Daoy (cell line): ENCODE measurements around the gene HSPA9. TPM values are rescaled to one million over a fixed set of nuclear protein-coding genes. Genes with fewer than 3 reads are reported as not detected.
A peak's percentile ranks its signal among the peaks of the same experiment; 100 is the strongest.

Source experiments
- DNase-seq: peaks from one replicate; pipeline ENCODE4 v3.0.0-alpha.2; 2015; ENCODE audit warnings: low read depth
- total RNA-seq: library from RNA; depleted of rRNA; stranded (reverse); fragments of >200 nt; shearing (Covaris generic); gene quantifications from 2 replicates; pipeline ENCODE4 v1.2.3, GENCODE V29; 2014; rRNA removed

Gene HSPA9
- 553 and 581 TPM in 2 replicates for total RNA-seq

DNA sequence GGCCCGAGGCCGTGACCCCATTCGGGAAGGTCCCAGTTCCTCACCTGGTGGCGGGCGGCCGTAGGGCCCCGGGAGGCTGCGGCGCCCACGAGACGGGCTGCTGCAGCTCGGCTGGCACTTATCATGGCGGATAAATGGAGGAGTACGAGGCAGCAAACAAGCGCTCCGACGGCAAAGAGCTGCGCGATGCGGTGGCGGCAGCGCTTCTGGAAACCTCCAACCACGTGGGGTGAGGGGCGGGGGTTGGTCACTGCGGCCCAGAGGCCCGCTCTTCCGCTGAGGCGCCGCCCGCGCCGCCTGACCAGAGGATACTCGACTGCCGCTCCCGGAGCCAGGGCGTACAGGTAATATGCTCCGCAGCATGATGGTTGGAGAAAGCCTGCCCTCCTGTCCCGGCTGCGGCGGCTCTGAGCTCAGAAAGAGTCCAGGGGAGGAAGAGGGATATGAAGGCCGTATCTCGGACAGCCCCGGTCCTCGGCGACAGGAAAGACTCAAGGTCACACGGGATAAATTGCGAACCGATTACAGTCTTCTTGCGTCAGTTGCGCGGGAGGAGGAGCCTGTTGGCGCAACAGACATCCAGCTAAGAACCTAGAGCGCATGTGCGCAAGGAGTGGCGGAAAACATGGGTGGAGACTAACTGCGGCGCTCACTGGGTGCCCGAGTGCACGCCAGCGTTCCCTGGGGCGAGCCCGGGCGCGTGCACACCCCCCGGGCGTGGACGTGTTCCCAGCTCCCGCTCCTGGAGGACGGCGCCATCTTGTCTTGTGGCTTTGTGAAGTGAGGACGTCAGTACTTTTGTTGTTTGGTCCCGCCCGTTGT, at the start of gene HSPA9:
TSS of gene HSPA9 (minus strand) at position 208 of the 822 bp plus-strand sequence. CDS start at position 125, 83 bp downstream.
- peak; percentile 100 for DNase-seq

DNA sequence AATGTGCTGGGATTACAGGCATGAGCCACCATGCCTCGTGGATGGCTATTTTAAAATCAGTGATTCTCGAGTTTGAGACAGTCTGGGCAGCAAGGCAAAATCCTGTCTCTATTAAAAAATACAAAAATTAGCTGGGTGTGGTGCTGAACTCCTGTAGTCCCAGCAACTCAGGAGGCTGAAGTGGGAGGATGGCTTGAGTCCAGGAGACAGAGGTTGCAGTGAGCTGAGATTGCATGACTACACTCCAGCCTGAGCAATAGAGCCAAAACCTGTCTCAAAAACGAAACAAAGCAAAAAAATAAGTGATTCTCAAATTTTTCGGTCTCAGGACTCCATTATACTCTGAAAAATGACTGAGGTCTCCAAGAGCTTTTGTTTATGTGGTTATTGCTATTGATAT, 47.9 kb upstream of the HSPA9 start:
- DNase-seq = peak; percentile 37

- no peak for DNase-seq
Measured at GRCh38 chr5:138622051-138622450, 46.9 kb upstream of the HSPA9 start.

DNA sequence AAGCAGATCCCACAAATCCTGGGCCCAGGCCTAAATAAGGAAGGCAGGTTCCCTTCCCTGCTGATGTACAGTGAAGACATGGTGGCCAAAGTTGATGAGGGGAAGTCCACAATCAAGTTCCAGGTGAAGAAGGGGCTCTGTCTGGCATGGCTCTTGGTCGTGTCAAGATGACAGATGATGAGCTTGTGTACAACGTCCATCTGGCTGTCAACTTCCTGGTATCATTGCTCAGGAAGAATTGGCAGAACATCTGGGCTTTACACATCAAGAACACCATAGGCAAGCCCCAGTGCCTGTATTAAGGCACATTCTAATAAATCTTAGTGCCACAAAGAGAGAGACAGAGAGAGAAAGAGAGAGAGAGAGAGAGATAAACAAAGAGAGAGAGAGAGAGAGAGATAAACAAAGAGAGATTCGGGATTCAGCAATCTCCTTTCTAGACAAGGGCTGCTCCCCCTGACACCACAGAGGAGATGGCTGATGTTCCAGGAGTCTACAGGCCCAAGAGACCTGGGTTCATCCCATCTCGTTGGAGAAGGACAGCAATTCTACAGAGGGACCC, 45.5 kb upstream of the HSPA9 start:
- no peak for DNase-seq

- no peak for DNase-seq
Measured at GRCh38 chr5:138616508-138616907, 41.3 kb upstream of the HSPA9 start.

DNA sequence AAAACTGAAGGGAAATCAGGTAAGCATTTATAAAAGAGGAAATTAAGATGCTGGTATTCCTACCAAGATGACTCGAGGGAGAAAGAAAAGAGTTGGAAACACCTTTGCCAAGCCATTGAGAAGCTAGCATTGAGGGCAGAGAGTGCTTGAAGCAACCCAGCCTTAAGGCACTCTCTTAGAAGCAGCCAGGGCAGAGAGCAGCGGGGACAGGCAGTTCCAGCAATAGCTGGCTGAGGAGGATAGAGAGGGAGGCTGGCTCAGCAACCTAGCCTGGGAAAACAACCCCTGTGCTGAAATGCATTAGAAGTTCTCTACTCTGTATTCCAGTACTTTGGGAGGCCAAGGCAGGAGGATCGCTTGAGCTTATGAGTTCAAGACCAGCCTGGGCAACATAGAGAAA, 40.3 kb upstream of the HSPA9 start:
- DNase-seq = no peak

DNA sequence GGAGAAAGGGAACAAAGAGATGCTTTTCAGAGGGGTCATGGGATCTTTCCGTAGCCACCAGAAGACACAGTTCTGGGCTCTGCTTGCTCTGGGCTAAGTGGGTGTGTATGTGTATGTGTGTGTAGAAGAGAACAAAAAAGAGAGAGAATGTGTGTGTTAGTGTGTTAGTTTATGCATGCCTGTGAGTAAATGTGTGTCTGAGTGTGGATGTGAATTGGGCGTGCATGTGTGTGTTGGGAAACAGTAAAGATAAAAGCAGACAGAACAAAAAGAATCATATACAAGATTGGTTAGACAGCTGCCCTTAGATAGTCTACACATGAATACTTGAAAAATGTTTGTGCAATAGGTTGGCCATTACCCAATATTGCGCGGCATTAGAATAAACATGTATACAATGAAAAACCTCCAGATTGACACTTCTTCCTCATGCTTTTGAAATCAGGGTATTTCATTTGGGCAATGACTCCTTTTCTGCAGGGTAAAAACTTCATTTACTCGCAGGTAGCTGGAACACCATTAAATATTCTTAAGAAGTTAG, 36.5 kb upstream of the HSPA9 start:
- DNase-seq = no peak

GRCh38 chr5:138610918-138611677, 35.9 kb upstream of the HSPA9 start:
- no peak for DNase-seq

DNA sequence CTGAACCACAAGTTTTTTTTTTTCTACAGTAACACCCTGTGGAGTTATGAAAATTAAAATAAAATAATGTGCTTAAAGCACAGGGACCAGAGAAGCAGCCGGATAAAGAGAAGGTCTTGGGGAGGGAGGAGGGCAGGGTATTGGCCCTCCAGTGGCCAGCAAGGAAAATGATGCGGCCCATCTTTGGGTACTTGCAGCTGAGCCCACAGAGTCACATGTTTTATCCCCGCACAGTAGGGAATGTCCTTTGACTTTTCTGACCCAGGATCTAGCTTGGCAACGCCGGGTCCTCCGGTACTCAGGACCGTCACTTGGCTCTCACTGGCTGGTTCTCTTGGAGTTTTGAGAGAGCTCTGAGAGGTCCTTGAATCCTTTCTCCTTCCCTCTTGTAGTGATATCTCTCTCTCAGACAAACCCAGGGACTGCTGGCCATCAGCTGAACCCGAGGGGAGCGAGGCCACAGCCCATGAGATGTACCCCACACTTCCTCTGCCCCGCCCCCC, 35.3 kb upstream of the HSPA9 start:
- DNase-seq = no peak

- DNase-seq = no peak
Measured at GRCh38 chr5:138606378-138607064, 31.3 kb upstream of the HSPA9 start.

DNA sequence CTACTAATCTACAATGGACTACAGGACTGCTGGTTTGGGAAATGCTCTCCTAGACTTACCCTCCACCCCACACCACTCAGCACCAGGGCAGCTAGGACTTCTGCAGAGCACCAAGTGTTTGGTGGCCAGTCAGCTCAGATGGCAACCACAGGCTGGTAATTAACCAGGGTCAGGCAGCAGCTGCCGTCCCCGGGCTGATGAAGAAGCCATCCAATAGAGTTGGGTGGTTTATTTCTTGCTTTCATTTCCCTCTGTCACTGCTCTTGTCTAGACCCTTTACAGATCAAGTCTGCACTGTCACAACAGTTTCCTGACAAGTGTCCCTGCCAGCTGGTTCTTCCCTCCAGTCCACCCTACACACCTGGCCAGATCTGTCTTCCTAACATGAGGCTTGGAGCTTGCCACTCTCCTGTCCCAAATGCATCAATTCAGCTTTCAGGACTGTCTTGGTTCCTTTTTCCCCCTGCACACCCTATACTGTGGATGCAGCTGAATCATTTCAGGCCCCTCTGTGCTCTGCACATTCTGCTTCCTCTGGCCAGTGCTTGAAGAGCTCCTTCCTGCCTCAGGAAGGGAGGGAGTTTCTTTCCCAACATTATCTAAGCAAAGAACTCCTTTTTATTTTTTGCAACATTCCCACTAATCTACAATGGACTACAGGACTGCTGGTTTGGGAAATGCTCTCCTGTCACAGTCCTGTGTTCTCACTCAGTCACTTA, 30.2 kb upstream of the HSPA9 start:
- no peak for DNase-seq

DNA sequence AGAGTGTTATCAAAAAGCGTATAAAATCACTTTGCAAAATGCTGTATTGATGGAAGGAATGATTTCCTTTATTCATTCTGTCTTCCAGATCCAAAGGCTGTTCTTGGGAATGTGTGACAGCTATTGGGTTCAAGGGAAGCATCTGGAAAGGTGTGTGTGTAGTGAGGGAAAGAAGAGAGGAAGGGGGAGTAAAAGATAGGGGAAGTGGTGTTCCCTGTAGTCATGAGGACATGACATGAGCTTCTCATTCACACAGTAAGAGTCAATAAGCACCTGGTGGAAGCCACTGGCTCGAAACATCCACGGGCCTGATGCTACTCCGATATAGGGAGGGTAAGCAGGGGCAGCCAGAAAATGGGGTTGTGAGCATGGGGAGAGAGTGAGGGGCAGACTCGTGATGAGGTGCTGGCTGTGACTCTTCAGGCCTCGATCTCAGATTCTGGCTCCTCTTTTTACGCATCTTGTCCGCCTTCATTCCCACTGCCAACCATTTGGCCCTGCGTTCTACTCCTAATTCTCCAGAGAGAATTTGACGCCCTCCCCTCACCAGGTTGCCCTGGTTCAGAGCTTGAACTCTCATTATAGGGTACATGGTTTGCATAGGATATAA, 29.1 kb upstream of the HSPA9 start:
- DNase-seq = no peak

GRCh38 chr5:138603249-138603920, 28.2 kb upstream of the HSPA9 start:
- DNase-seq = peak; percentile 50

DNA sequence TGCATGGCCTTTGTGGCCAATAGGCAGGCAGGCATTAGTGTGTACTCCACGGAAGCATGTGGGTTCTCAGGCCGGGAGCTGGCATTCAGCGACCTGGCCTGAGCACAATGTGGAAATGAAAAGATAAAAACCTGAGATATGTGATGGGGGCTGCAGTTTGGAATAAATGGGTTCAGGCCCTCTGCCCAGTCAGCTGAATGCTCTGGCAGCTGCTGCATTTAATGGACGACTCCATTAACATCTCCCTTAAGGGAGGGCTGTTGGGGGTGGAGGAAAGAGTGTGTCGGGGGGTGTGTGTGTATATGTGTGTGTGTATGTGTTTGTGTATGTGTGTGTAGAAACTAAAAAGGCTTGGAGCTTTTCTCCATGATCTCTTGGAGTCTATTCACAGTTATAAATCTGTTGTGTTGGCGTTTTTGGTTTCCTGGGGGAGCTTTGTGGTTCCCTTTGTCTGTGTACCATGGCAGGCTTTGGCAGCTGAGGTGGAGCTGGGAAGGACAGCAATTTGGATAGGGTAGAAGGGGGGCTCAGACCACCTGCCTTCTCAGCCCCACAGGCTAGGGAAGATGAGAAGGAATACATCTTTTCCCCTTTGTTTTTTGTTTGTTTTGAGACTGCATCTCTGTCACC, 27.3 kb upstream of the HSPA9 start:
- no peak for DNase-seq

DNA sequence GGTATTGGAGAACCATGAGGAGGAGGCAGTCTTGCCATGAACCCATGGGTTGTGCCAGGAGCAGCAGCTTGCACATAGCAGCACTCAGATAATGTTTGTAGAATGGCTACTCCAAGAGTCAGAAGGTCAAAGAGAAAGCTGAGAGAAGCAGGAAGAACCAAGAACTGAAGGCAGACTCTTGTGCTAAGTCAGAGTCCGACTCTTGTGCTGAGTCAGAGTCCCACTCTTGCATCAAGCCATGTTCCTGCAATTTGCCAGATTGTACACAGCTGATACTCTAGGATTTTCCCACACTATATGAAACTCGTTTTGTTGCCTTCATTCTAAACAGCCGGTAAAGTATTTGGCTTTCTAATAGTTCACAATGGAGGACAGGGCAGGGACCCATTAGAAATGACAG, 26.2 kb upstream of the HSPA9 start:
- peak; percentile 51 for DNase-seq

DNA sequence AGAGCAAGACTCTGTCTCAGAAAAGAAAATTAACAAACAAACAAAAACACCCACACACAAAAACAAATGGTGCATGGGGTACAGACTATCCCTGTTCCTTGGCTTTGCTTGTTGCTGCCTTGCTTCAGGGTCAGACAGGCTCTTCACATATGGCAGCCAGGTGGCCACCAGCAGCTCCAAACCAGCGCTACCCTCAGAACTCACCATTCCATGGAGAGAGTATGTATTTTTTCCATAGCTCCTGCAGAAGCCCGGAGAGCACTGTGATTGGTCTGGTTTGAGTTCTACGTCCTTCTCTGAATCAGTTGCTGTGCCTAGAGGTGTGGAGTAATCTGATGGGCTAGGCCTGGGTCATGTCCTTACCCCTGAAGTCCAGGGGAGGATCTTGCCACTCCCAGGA, 25.2 kb upstream of the HSPA9 start:
- DNase-seq = no peak

DNA sequence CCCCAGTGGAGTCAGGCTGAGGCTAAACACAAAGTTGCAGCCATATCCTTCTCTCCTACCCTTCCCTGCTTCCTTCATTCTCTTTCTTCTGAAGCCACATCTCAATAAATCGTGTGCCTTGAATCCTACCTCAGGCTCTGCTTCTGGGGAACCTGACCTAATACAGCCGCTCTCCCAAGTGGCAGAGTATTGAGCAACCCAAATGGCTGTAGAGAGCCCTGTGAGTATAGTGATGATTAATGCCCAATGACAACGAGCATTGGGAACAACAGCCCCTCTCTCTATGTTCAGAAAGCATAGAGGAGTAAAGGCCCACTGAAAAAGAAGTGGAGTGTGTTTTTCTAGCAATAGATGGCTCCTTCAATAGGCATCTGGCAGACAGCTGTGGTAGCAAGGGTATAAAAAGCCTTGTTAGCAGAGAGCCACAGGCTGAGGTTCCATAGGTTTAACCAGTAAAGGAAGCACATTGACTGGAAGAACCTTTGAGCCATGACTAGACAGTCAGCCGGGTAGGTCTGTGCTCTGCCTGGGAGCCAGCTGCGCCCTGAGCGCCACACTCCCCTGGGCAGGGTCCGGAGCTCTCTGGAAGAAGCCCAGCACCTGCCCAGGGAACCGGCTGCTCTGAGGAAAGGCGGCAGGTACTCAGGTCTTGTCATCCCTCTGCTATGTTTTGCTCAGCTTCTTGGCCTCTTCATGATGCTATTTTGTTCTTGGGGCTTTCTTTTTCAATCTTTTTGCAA, 22.6 kb upstream of the HSPA9 start:
- DNase-seq = no peak

DNA sequence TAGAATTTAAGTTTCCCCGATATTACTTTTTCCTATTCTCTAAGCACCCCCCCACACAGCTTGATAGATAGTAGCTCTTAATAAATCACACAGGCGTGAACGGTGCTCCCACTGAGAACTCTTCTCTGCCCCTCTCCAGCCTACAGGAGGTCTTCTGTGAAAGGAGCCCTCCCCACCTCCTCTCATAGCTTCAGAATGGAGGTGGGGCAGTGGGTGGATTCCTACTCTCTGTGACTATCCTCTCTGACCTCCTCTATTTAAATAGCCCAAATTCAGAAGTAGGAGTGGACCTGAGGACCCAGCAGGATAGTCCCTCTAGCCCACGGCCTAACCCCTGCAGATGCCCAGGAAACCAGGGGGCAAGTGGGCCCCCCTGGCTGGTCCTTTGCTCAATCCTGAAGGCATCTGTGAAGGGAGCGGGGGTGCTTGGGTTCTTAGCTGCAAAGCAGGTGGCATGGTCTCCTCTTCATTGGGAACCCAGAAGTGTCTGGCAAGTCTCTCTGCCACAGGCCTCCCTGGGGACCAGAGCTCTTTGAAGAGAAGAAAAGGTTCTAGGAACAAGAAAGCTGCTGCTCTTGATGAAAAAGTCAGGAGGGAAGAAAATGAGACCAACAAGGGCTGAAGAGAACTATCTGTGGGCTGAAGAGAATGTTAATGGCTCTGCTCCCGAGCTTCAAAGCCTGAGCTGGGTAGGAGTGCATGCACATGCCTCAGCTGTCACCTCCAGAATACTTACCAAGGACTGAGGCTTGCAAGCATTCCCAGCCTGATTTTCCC, 21.1 kb upstream of the HSPA9 start:
- no peak for DNase-seq
